Measurements from ENCODE around the gene MED27. TPM values are rescaled to one million over a fixed set of nuclear protein-coding genes. Genes with fewer than 3 reads are reported as not detected.

Gene MED27
- total and polyA plus RNA-seq, 8 donors = 3.2 to 11.7 (median 5.8) TPM

GRCh38 chr9:132069046-132069898 lies 10.4 kb downstream of the MED27 start:
- TF ChIP-seq CTCF (IDR thresholded peaks at IDR 0.05) = no peak
- Histone ChIP-seq H3K4me3 (no peak overlapping the region), H3K36me3 (no peaks in the 10 kb centered on the region), H3K27me3 (no peaks in the 10 kb centered on the region), H3K27ac (no peak overlapping the region), H3K4me1 (no peaks in the 10 kb centered on the region), H3K9me3 (no peaks in the 10 kb centered on the region)
- FAIRE-seq = no peak
- ATAC-seq = no peak
- 73 to 75% methylated on average over 9 of the region's 9 CpGs for WGBS, 2 donors
- intact Hi-C loops (cut with DNase I) = no loop called here
- DNase-seq = no peak

- no peak for FAIRE-seq
- ATAC-seq = no peak
- Histone ChIP-seq H3K9me3 (no peaks in the 10 kb centered on the region), H3K27me3 (no peaks in the 10 kb centered on the region), H3K4me1 (no peaks in the 10 kb centered on the region), H3K36me3 (no peaks in the 10 kb centered on the region), H3K27ac (no peak overlapping the region), H3K4me3 (no peak overlapping the region)
- WGBS, 2 donors = 92 to 95% methylated on average over 6 of the region's 6 CpGs
- TF ChIP-seq CTCF (IDR thresholded peaks at IDR 0.05) = no peak
- no peak for DNase-seq
- intact Hi-C loops (cut with DNase I) = no loop called here
Measured at GRCh38 chr9:132068605-132069004, 11.1 kb downstream of the MED27 start.

GRCh38 chr9:132066511-132066910 lies 13.2 kb downstream of the MED27 start:
- intact Hi-C loops (cut with DNase I) = no loop called here
- Histone ChIP-seq H3K4me1 (no peaks in the 10 kb centered on the region), H3K4me3 (no peak overlapping the region), H3K27me3 (no peaks in the 10 kb centered on the region), H3K9me3 (no peaks in the 10 kb centered on the region), H3K27ac (no peak overlapping the region), H3K36me3 (no peaks in the 10 kb centered on the region)
- DNase-seq (no peak), FAIRE-seq (no peak), ATAC-seq (no peak)
- 95 to 98% methylated on average over 3 of the region's 3 CpGs for WGBS, 2 donors
- TF ChIP-seq CTCF (IDR thresholded peaks at IDR 0.05) = no peak

GRCh38 chr9:132066057-132066456 lies 13.6 kb downstream of the MED27 start:
- no peak for FAIRE-seq
- TF ChIP-seq CTCF (IDR thresholded peaks at IDR 0.05) = no peak
- no peak for ATAC-seq
- Histone ChIP-seq H3K27ac (no peak overlapping the region), H3K27me3 (no peaks in the 10 kb centered on the region), H3K9me3 (no peaks in the 10 kb centered on the region), H3K4me1 (no peaks in the 10 kb centered on the region), H3K36me3 (no peaks in the 10 kb centered on the region), H3K4me3 (no peak overlapping the region)
- no peak for DNase-seq
- WGBS, 2 donors = 90 to 93% methylated on average over 11 of the region's 11 CpGs
- intact Hi-C loops (cut with DNase I) = no loop called here

- FAIRE-seq = no peak
- no peaks in the 10 kb centered on the region for H3K9me3 ChIP-seq
- no peak for DNase-seq
- WGBS, 2 donors = 70 to 79% methylated on average over 6 of the region's 6 CpGs
- TF ChIP-seq CTCF (IDR thresholded peaks at IDR 0.05) = no peak
- no peak overlapping the region for H3K27ac ChIP-seq
- no peak for ATAC-seq
- no peaks in the 10 kb centered on the region for H3K27me3 ChIP-seq
- H3K4me3 ChIP-seq = no peak overlapping the region
- intact Hi-C loops (cut with DNase I) = no loop called here
- no peaks in the 10 kb centered on the region for H3K36me3 ChIP-seq
- H3K4me1 ChIP-seq = no peaks in the 10 kb centered on the region
Measured at GRCh38 chr9:132063281-132063680, 16.4 kb downstream of the MED27 start.

Measured in pancreas (tissue), 10 donors.